Heart left ventricle (tissue), 16 donors: ENCODE measurements around the gene COL23A1. TPM values are rescaled to one million over a fixed set of nuclear protein-coding genes. Genes with fewer than 3 reads are reported as not detected.
A peak's percentile ranks its signal among the peaks of the same experiment; 100 is the strongest.

Experiments
- ATAC-seq, 4 donors: fragments of 200-7000 bp; cut with Tn5 transposase; one replicate each; pipeline ENCODE4 v1.9.1; 2020 to 2022; ENCODE audit warnings: moderate library complexity in 4 of 4, mild to moderate bottlenecking in 3 of 4, moderate number of reproducible peaks in 1 of 4
- DNase-seq, 5 donors: peaks; one replicate each; pipeline ENCODE4 v3.0.0-alpha.2; 2020
- H3K27ac ChIP-seq, 12 donors: fragments of 200-600 bp; sonication (generic) in 4 of 12; one replicate each; pipeline versions ENCODE4 v1.5.0 to v1.8.0; 2016 to 2022; ENCODE audit warnings: mild to moderate bottlenecking in 2 of 12
- H3K27me3 ChIP-seq, 9 donors: fragments of 200-600 bp; sonication (generic) in 2 of 9; one replicate each; pipeline versions ENCODE4 v1.5.1 to v1.8.0; 2016 to 2022; ENCODE audit warnings: mild to moderate bottlenecking in 3 of 9
- H3K36me3 ChIP-seq, 9 donors: fragments of 200-600 bp; sonication (generic) in 2 of 9; one replicate each; pipeline versions ENCODE4 v1.5.0 to v1.8.0; 2018 to 2022; ENCODE audit warnings: mild to moderate bottlenecking in 2 of 9
- H3K4me1 ChIP-seq, 12 donors: fragments of 200-600 bp; sonication (generic) in 4 of 12; one replicate each; pipeline versions ENCODE4 v1.5.0 to v1.8.0; 2016 to 2022; ENCODE audit warnings: mild to moderate bottlenecking in 3 of 12
- H3K4me3 ChIP-seq, 12 donors: fragments of 200-600 bp; sonication (generic) in 4 of 12; one replicate each; pipeline versions ENCODE4 v1.5.0 to v1.8.0; 2017 to 2022; ENCODE audit warnings: mild to moderate bottlenecking in 9 of 12, moderate library complexity in 4 of 12
- H3K9me3 ChIP-seq, 12 donors: fragments of 200-600 bp; sonication (generic) in 4 of 12; one replicate each; pipeline versions ENCODE4 v1.5.0 to v1.8.0; 2016 to 2022; ENCODE audit warnings: mild to moderate bottlenecking in 1 of 12
- CTCF ChIP-seq, 12 donors: fragments of 200-600 bp; sonication (generic) in 4 of 12; IDR thresholded peaks; one replicate each; pipeline versions ENCODE4 v1.5.0 to v1.8.0; 2018 to 2022; ENCODE audit warnings: antibody characterized with exemption in 12 of 12, mild to moderate bottlenecking in 5 of 12
- POLR2A ChIP-seq, 2 donors: fragments of 450-650 bp; IDR thresholded peaks; one replicate each; pipeline ENCODE4 v1.6.1; 2017; ENCODE audit warnings: antibody characterized with exemption in 2 of 2, mild to moderate bottlenecking in 2 of 2, moderate library complexity in 2 of 2
- WGBS, 4 donors: extraction: QIAGEN DNeasy Blood & Tissue Kit in 2 of 4; methylation state at CpG; one replicate each; pipeline versions ENCODE4 v1.1.5 to v1.1.7; 2013 to 2018; 5-methylcytosine and 5-hydroxymethylcytosine counted together
- intact Hi-C, 10 donors: fragments of 100-400 bp; cut with DNase I; formaldehyde crosslinking; loops; one replicate each; pipeline versions ENCODE4 v1.11.1 to v1.14.2; 2022
- polyA plus RNA-seq, 2 donors: library from polyadenylated mRNA; stranded (reverse); fragments of 200-250 nt; gene quantifications; one replicate each; pipeline ENCODE4 v1.2.3, GENCODE V29; 2013
- total RNA-seq, 9 donors: library from RNA; depleted of rRNA in 2 of 9; stranded (reverse); fragments of >200 nt in 2 of 9; fragmentation: NEBNext Ultra II Directional in 3 of 9; extraction: Animal tissue kit (Norgen Biotek cat#: 25700) in 3 of 9; gene quantifications; one replicate each; pipeline versions ENCODE4 v1.1.0 to v1.2.4, GENCODE V29; 2016 to 2023
- donor health status: ischemic (EF 13 %, LVEDD 7.1; RV severe dilation, severe dysfunction).
- donor health status: healthy with polysubstance abuse.
- donor health status: DM: no; HTN: yes; CAD: no.
- donor health status: DM: no; HTN: no; CAD: no.
- donor health status: ischemic (EF 25% LVEDD 6.9; RV normal size, moderate dysfunction).
- donor health status: ischemic (EF 25% LVEDD 5.7; RV mildly dilated, moderate dysfunction).
- donor health status: healthy.
- donor health status: DM: yes; HTN: yes; CAD: no.
- donor health status: ischemic (EF 35%, LVEDD 5.7; RV mildly dilated, moderate dysfunction).
- donor health status: nonischemic (EF 11% LVEDD 7.7; RV severe dilation, severe dysfunction).
- donor health status: DM: yes; HTN: yes; CAD: no.
- donor health status: PGD.
- donor health status: ischemic (EF 29% LVEDD 5.4; RV normal size, mild dysfunction).
- donor health status: nonischemic (EF 23%, LVEDD 6.1; RV moderate dilation, normal function).

COL23A1 gene
- total and polyA plus RNA-seq, 11 donors, result 6.0 to 33.0 (median 18.8) TPM

- 53 to 82% (median 60%) methylated on average over 6 to 7 of the region's 7 CpGs for WGBS, 4 donors
Measured at GRCh38 chr5:178337334-178337741, 252.9 kb downstream of the COL23A1 start.

GRCh38 chr5:178336889-178337288 lies 253.3 kb downstream of the COL23A1 start:
- Histone ChIP-seq H3K27me3 (no peaks in the 10 kb centered on the region), H3K4me3 (no peak overlapping the region), H3K4me1 (peaks cover 0 to 15% (median 6%) of the 10 kb centered on the region in 12 donors), H3K36me3 (no peaks in the 10 kb centered on the region), H3K9me3 (no peaks in the 10 kb centered on the region), H3K27ac (no peak overlapping the region)
- no peak for TF ChIP-seq CTCF (IDR thresholded peaks at IDR 0.05)
- TF ChIP-seq POLR2A (IDR thresholded peaks at IDR 0.05), result no peak
- DNase-seq (peak in 2 of 5 donors; percentile 29 to 49), ATAC-seq (no peak)
- intact Hi-C loops, result no loop called here
- 59 to 67% (median 63%) methylated on average over 20 to 21 of the region's 21 CpGs for WGBS, 4 donors

More at GRCh38 chr5:178337334-178337741, 252.9 kb downstream of the COL23A1 start:
- no peak for ATAC-seq
- no peak overlapping the region for H3K27ac ChIP-seq
- TF ChIP-seq POLR2A (IDR thresholded peaks at IDR 0.05), result no peak
- no peak for TF ChIP-seq CTCF (IDR thresholded peaks at IDR 0.05)
- intact Hi-C loops, result no loop called here
- no peaks in the 10 kb centered on the region for H3K9me3 ChIP-seq
- H3K36me3 ChIP-seq, result no peaks in the 10 kb centered on the region
- peaks cover 0 to 11% (median 2%) of the 10 kb centered on the region in 12 donors for H3K4me1 ChIP-seq
- no peaks in the 10 kb centered on the region for H3K27me3 ChIP-seq
- no peak overlapping the region for H3K4me3 ChIP-seq
- DNase-seq, result peak in 2 of 5 donors; percentile 7 to 17

GRCh38 chr5:178335302-178336030 lies 254.7 kb downstream of the COL23A1 start:
- Histone ChIP-seq H3K4me3 (no peak overlapping the region), H3K9me3 (no peaks in the 10 kb centered on the region), H3K27me3 (no peaks in the 10 kb centered on the region), H3K27ac (peak overlapping the region in 1 of 12 donors; percentile 18), H3K36me3 (no peaks in the 10 kb centered on the region), H3K4me1 (peaks cover 0 to 29% (median 17%) of the 10 kb centered on the region in 12 donors)
- ATAC-seq (no peak), DNase-seq (peak in 1 of 5 donors; percentile 6)
- intact Hi-C loops, result no loop called here
- TF ChIP-seq CTCF (IDR thresholded peaks at IDR 0.05) (no peak), POLR2A (IDR thresholded peaks at IDR 0.05) (no peak)
- 56 to 81% (median 66%) methylated on average over 8 of the region's 8 CpGs for WGBS, 4 donors

- Histone ChIP-seq H3K27me3 (no peaks in the 10 kb centered on the region), H3K9me3 (no peaks in the 10 kb centered on the region), H3K4me1 (peaks cover 0 to 30% (median 19%) of the 10 kb centered on the region in 12 donors), H3K36me3 (no peaks in the 10 kb centered on the region), H3K4me3 (no peak overlapping the region), H3K27ac (peak overlapping the region in 1 of 12 donors; percentile 18)
- TF ChIP-seq POLR2A (IDR thresholded peaks at IDR 0.05) (no peak), CTCF (IDR thresholded peaks at IDR 0.05) (no peak)
- intact Hi-C loops, result loop anchor here in 4 of 10 donors (5.0 kb wide), 2 partner anchors 92 to 212 kb away; no protein-coding TSS in a partner anchor
- ATAC-seq (no peak), DNase-seq (peak in 2 of 5 donors; percentile 18 to 65)
- 83 to 93% (median 87%) methylated on average over 5 to 8 of the region's 8 CpGs for WGBS, 4 donors
Measured at GRCh38 chr5:178334861-178335260, 255.3 kb downstream of the COL23A1 start.
